SK-MEL-5 (cell line): Measurements from ENCODE around the gene CHGA. TPM values are rescaled to one million over a fixed set of nuclear protein-coding genes. Genes with fewer than 3 reads are reported as not detected.
A peak's percentile ranks its signal among the peaks of the same experiment; 100 is the strongest.

ENCODE experiments used
- DNase-seq: peaks from one replicate; pipeline ENCODE4 v3.0.0-alpha.2; 2016; ENCODE audit warnings: low read depth, low spot score
- in situ Hi-C: cut with HindIII; loops from 2 replicates; pipeline ENCODE4 v1.10.0; 2016; ENCODE audit warnings: low sequenced_read_pairs, high pct_unique_total_duplicates, low pct_unique_long_range_greater_than_20kb
- total RNA-seq: library from RNA; depleted of rRNA; stranded (reverse); fragments of >200 nt; shearing (Covaris generic); gene quantifications from 2 replicates; pipeline ENCODE4 v1.2.3, GENCODE V29; 2014

The CHGA gene
- total RNA-seq, 1 experiment from 2014 or later, result 6.7 TPM

- in situ Hi-C loops, result loop anchor here (25.0 kb wide), 1 partner anchor 175 kb away; no protein-coding TSS in a partner anchor
- DNase-seq, result no peak
Measured at GRCh38 chr14:92962031-92962830, 39.3 kb downstream of the CHGA start.

GRCh38 chr14:92962831-92963095 is 39.8 kb downstream of the CHGA start:
- no peak for DNase-seq
- in situ Hi-C loops, result loop anchor here (25.0 kb wide), 1 partner anchor 175 kb away; no protein-coding TSS in a partner anchor

GRCh38 chr14:92963301-92964123 is 40.6 kb downstream of the CHGA start:
- DNase-seq, result no peak
- in situ Hi-C loops, result loop anchor here (25.0 kb wide), 1 partner anchor 174 kb away; no protein-coding TSS in a partner anchor

- DNase-seq, result no peak
- in situ Hi-C loops, result loop anchor here (25.0 kb wide), 1 partner anchor 173 kb away; no protein-coding TSS in a partner anchor
Measured at GRCh38 chr14:92964124-92965109, 41.5 kb downstream of the CHGA start.

GRCh38 chr14:92965281-92965680 is 42.3 kb downstream of the CHGA start:
- no peak for DNase-seq
- in situ Hi-C loops, result loop anchor here (25.0 kb wide), 1 partner anchor 172 kb away; no protein-coding TSS in a partner anchor

- in situ Hi-C loops, result loop anchor here (25.0 kb wide), 1 partner anchor 170 kb away; no protein-coding TSS in a partner anchor
- DNase-seq, result no peak
Measured at GRCh38 chr14:92967346-92967926, 44.5 kb downstream of the CHGA start.

- in situ Hi-C loops, result loop anchor here (25.0 kb wide), 1 partner anchor 169 kb away; no protein-coding TSS in a partner anchor
- no peak for DNase-seq
Measured at GRCh38 chr14:92968291-92969020, 45.5 kb downstream of the CHGA start.

GRCh38 chr14:92969430-92969829 is 46.5 kb downstream of the CHGA start:
- in situ Hi-C loops, result loop anchor here (25.0 kb wide), 1 partner anchor 168 kb away; no protein-coding TSS in a partner anchor
- no peak for DNase-seq

- in situ Hi-C loops, result loop anchor here (25.0 kb wide), 1 partner anchor 167 kb away; no protein-coding TSS in a partner anchor
- DNase-seq, result no peak
Measured at GRCh38 chr14:92969871-92970270, 46.9 kb downstream of the CHGA start.

- in situ Hi-C loops, result loop anchor here (25.0 kb wide), 1 partner anchor 167 kb away; no protein-coding TSS in a partner anchor
Measured at GRCh38 chr14:92970271-92970670, 47.3 kb downstream of the CHGA start.

GRCh38 chr14:92971601-92972180 is 48.7 kb downstream of the CHGA start:
- in situ Hi-C loops, result loop anchor here (25.0 kb wide), 1 partner anchor 166 kb away; no protein-coding TSS in a partner anchor
- no peak for DNase-seq

More at GRCh38 chr14:92970271-92970670, 47.3 kb downstream of the CHGA start:
- no peak for DNase-seq

- in situ Hi-C loops, result loop anchor here (25.0 kb wide), 1 partner anchor 164 kb away; no protein-coding TSS in a partner anchor
- DNase-seq, result peak; percentile 48
Measured at GRCh38 chr14:92973261-92973797, 50.4 kb downstream of the CHGA start.

- in situ Hi-C loops, result loop anchor here (25.0 kb wide), 1 partner anchor 163 kb away; no protein-coding TSS in a partner anchor
- DNase-seq, result no peak
Measured at GRCh38 chr14:92973798-92974372, 50.9 kb downstream of the CHGA start.

- no peak for DNase-seq
- in situ Hi-C loops, result loop anchor here (25.0 kb wide), 1 partner anchor 163 kb away; no protein-coding TSS in a partner anchor
Measured at GRCh38 chr14:92974541-92975345, 51.8 kb downstream of the CHGA start.
